Stimulated activated naive CD8-positive, alpha-beta T cell treated with anti-CD3 and anti-CD28 coated beads, Interleukin-15, amount 100 ng/mL, for 72 hours (primary cell): Measurements from ENCODE around the gene RGS7.

Experiments used
- ATAC-seq: fragments of 150-1000 bp; cut with Tn5 transposase; 2 replicates; pipeline ENCODE4 v1.10.0; 2021; ENCODE audit warnings: mild to moderate bottlenecking, moderate library complexity
- DNase-seq, 2 donors: peaks; one replicate each; pipeline ENCODE4 v3.0.0; 2021 to 2022
- H3K27ac Mint-ChIP-seq, 2 donors: one replicate each; pipeline ENCODE4 v1.8.0; 2022; ENCODE audit warnings: mild to moderate bottlenecking in 2 of 2, mixed read lengths in 2 of 2, moderate library complexity in 2 of 2
- H3K27me3 Mint-ChIP-seq: one replicate; pipeline ENCODE4 v1.8.0; 2022; ENCODE audit warnings: mixed read lengths
- H3K4me1 Mint-ChIP-seq: one replicate; pipeline ENCODE4 v1.8.0; 2022; ENCODE audit warnings: mild to moderate bottlenecking, mixed read lengths
- H3K4me3 Mint-ChIP-seq, 2 donors: one replicate each; pipeline ENCODE4 v1.8.0; 2022; ENCODE audit warnings: mild to moderate bottlenecking in 2 of 2, mixed read lengths in 2 of 2, moderate library complexity in 1 of 2
- H3K9me3 Mint-ChIP-seq, 2 donors: one replicate each; pipeline ENCODE4 v1.8.0; 2022; ENCODE audit warnings: mixed read lengths in 2 of 2

The RGS7 gene

GRCh38 chr1:240847325-240847724 lies 509.7 kb downstream of the RGS7 start:
- DNase-seq (no peak), ATAC-seq (no peak)
- Mint-ChIP-seq H3K4me1 (no peaks in the 10 kb centered on the region), H3K27me3 (peaks cover 8% of the 10 kb centered on the region), H3K9me3 (peaks cover 6 to 29% of the 10 kb centered on the region in 2 donors), H3K4me3 (no peak overlapping the region), H3K27ac (no peak overlapping the region)

- no peaks in the 10 kb centered on the region for H3K4me1 Mint-ChIP-seq
- no peak overlapping the region for H3K4me3 Mint-ChIP-seq
- H3K9me3 Mint-ChIP-seq, result peaks cover 0 to 8% of the 10 kb centered on the region in 2 donors
- no peak for ATAC-seq
- H3K27ac Mint-ChIP-seq, result no peak overlapping the region
- peaks cover 8% of the 10 kb centered on the region for H3K27me3 Mint-ChIP-seq
- DNase-seq, result no peak
Observed at GRCh38 chr1:240844486-240844885, 512.5 kb downstream of the RGS7 start.

- no peak for ATAC-seq
- Mint-ChIP-seq H3K4me1 (no peaks in the 10 kb centered on the region), H3K4me3 (no peak overlapping the region), H3K27ac (no peak overlapping the region), H3K27me3 (peaks cover 8% of the 10 kb centered on the region), H3K9me3 (peaks cover 0 to 1% of the 10 kb centered on the region in 2 donors)
- no peak for DNase-seq
Observed at GRCh38 chr1:240843798-240844197, 513.2 kb downstream of the RGS7 start.

- Mint-ChIP-seq H3K27me3 (no peaks in the 10 kb centered on the region), H3K4me3 (no peak overlapping the region), H3K4me1 (no peaks in the 10 kb centered on the region), H3K27ac (no peak overlapping the region), H3K9me3 (no peaks in the 10 kb centered on the region)
- ATAC-seq (no peak), DNase-seq (no peak)
Observed at GRCh38 chr1:240836271-240836670, 520.7 kb downstream of the RGS7 start.

- Mint-ChIP-seq H3K4me3 (no peak overlapping the region), H3K27ac (no peak overlapping the region), H3K9me3 (no peaks in the 10 kb centered on the region), H3K27me3 (no peaks in the 10 kb centered on the region), H3K4me1 (no peaks in the 10 kb centered on the region)
- no peak for DNase-seq
- ATAC-seq, result no peak
Observed at GRCh38 chr1:240835291-240835690, 521.7 kb downstream of the RGS7 start.

- ATAC-seq, result no peak
- H3K27ac Mint-ChIP-seq, result no peak overlapping the region
- no peaks in the 10 kb centered on the region for H3K9me3 Mint-ChIP-seq
- no peak overlapping the region for H3K4me3 Mint-ChIP-seq
- H3K27me3 Mint-ChIP-seq, result no peaks in the 10 kb centered on the region
- no peaks in the 10 kb centered on the region for H3K4me1 Mint-ChIP-seq
- DNase-seq, result no peak
Observed at GRCh38 chr1:240833075-240833474, 523.9 kb downstream of the RGS7 start.

- no peaks in the 10 kb centered on the region for H3K9me3 Mint-ChIP-seq
Observed at GRCh38 chr1:240831922-240832321, 525.1 kb downstream of the RGS7 start.

GRCh38 chr1:240831191-240831631 lies 525.8 kb downstream of the RGS7 start:
- H3K27ac Mint-ChIP-seq, result no peak overlapping the region
- ATAC-seq, result no peak

More at GRCh38 chr1:240831922-240832321, 525.1 kb downstream of the RGS7 start:
- no peak overlapping the region for H3K27ac Mint-ChIP-seq
- no peaks in the 10 kb centered on the region for H3K27me3 Mint-ChIP-seq
- no peak for ATAC-seq
- H3K4me1 Mint-ChIP-seq, result no peaks in the 10 kb centered on the region
- DNase-seq, result no peak
- no peak overlapping the region for H3K4me3 Mint-ChIP-seq

GRCh38 chr1:240829487-240829886 lies 527.5 kb downstream of the RGS7 start:
- no peaks in the 10 kb centered on the region for H3K4me1 Mint-ChIP-seq
- no peaks in the 10 kb centered on the region for H3K9me3 Mint-ChIP-seq
- H3K27ac Mint-ChIP-seq, result no peak overlapping the region
- no peak overlapping the region for H3K4me3 Mint-ChIP-seq
- peaks cover 7% of the 10 kb centered on the region for H3K27me3 Mint-ChIP-seq
- ATAC-seq, result no peak
- DNase-seq, result no peak

More at GRCh38 chr1:240831191-240831631, 525.8 kb downstream of the RGS7 start:
- Mint-ChIP-seq H3K9me3 (no peaks in the 10 kb centered on the region), H3K27me3 (no peaks in the 10 kb centered on the region), H3K4me3 (no peak overlapping the region), H3K4me1 (no peaks in the 10 kb centered on the region)
- DNase-seq, result no peak

- Mint-ChIP-seq H3K4me1 (no peaks in the 10 kb centered on the region), H3K27me3 (peaks cover 7% of the 10 kb centered on the region), H3K9me3 (no peaks in the 10 kb centered on the region), H3K4me3 (no peak overlapping the region), H3K27ac (no peak overlapping the region)
- ATAC-seq (no peak), DNase-seq (no peak)
Observed at GRCh38 chr1:240827786-240828185, 529.2 kb downstream of the RGS7 start.

- Mint-ChIP-seq H3K9me3 (peaks cover 0 to 14% of the 10 kb centered on the region in 2 donors), H3K27ac (no peak overlapping the region), H3K4me3 (no peak overlapping the region), H3K4me1 (no peaks in the 10 kb centered on the region), H3K27me3 (peaks cover 7% of the 10 kb centered on the region)
- no peak for ATAC-seq
- no peak for DNase-seq
Observed at GRCh38 chr1:240824238-240824637, 532.8 kb downstream of the RGS7 start.

GRCh38 chr1:240823357-240823756 lies 533.6 kb downstream of the RGS7 start:
- Mint-ChIP-seq H3K4me1 (no peaks in the 10 kb centered on the region), H3K9me3 (peaks cover 4 to 14% of the 10 kb centered on the region in 2 donors), H3K4me3 (no peak overlapping the region), H3K27ac (no peak overlapping the region), H3K27me3 (peaks cover 7% of the 10 kb centered on the region)
- ATAC-seq, result no peak
- no peak for DNase-seq

- Mint-ChIP-seq H3K4me3 (no peak overlapping the region), H3K27me3 (peaks cover 7% of the 10 kb centered on the region), H3K4me1 (no peaks in the 10 kb centered on the region), H3K9me3 (peaks cover 4 to 14% of the 10 kb centered on the region in 2 donors), H3K27ac (no peak overlapping the region)
- ATAC-seq, result no peak
- DNase-seq, result no peak
Observed at GRCh38 chr1:240821925-240822324, 535.1 kb downstream of the RGS7 start.

- peaks cover 4 to 14% of the 10 kb centered on the region in 2 donors for H3K9me3 Mint-ChIP-seq
- no peaks in the 10 kb centered on the region for H3K4me1 Mint-ChIP-seq
- H3K27ac Mint-ChIP-seq, result no peak overlapping the region
- ATAC-seq (no peak), DNase-seq (no peak)
- peaks cover 6% of the 10 kb centered on the region for H3K27me3 Mint-ChIP-seq
- no peak overlapping the region for H3K4me3 Mint-ChIP-seq
Observed at GRCh38 chr1:240820816-240821215, 536.2 kb downstream of the RGS7 start.

- Mint-ChIP-seq H3K27ac (no peak overlapping the region), H3K9me3 (peaks cover 4 to 14% of the 10 kb centered on the region in 2 donors), H3K27me3 (no peaks in the 10 kb centered on the region), H3K4me1 (no peaks in the 10 kb centered on the region), H3K4me3 (no peak overlapping the region)
- ATAC-seq (no peak), DNase-seq (no peak)
Observed at GRCh38 chr1:240816472-240816871, 540.5 kb downstream of the RGS7 start.

- Mint-ChIP-seq H3K4me1 (no peaks in the 10 kb centered on the region), H3K9me3 (peaks cover 0 to 4% of the 10 kb centered on the region in 2 donors), H3K4me3 (no peak overlapping the region), H3K27me3 (no peaks in the 10 kb centered on the region), H3K27ac (no peak overlapping the region)
- no peak for ATAC-seq
- DNase-seq, result no peak
Observed at GRCh38 chr1:240813720-240814119, 543.3 kb downstream of the RGS7 start.

GRCh38 chr1:240811256-240811655 lies 545.7 kb downstream of the RGS7 start:
- ATAC-seq (no peak), DNase-seq (no peak)
- no peaks in the 10 kb centered on the region for H3K9me3 Mint-ChIP-seq
- no peaks in the 10 kb centered on the region for H3K4me1 Mint-ChIP-seq
- H3K27ac Mint-ChIP-seq, result no peak overlapping the region
- no peak overlapping the region for H3K4me3 Mint-ChIP-seq
- no peaks in the 10 kb centered on the region for H3K27me3 Mint-ChIP-seq
